D721Med (cell line): ENCODE measurements around the gene GRIA2.

ENCODE experiments used
- DNase-seq: peaks from one replicate; pipeline ENCODE4 v3.0.0; 2011; ENCODE audit warnings: low spot score; ENCODE audit not compliant: insufficient read length
- FAIRE-seq: peaks from 2 replicates; lab custom pipeline; 2011; peaks lifted over from hg19 to GRCh38; lab: Jason Lieb, UNC
- TF ChIP-seq, protein P1 (sequence below): IDR thresholded peaks from 2 replicates; pipeline ENCODE4 v1.5.1; 2012; ENCODE audit warnings: mild to moderate bottlenecking, control low read depth; ENCODE audit not compliant: insufficient read depth; ENCODE audit errors: missing control alignments

GRIA2 gene

DNA sequence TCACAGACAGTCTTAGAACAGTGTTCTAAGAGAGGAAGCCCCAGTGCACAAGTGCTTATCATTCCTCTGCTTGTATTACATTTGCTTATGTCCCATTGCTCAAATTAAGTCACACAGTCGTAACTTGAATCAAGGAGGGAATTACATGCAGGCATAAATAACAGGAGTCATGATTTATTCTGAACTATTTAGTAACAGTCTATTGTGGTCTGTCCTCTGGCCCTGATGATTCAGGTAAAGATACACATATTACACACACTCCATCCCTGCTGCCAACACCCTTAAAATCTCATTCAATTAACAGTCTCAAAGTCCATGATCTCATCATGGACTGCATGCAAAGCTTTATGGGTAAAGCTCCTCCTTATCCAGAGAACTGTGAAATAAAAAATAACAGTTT is 60.1 kb downstream of the GRIA2 start:
- FAIRE-seq (no peak), DNase-seq (no peak)
- TF ChIP-seq, protein P1, sequence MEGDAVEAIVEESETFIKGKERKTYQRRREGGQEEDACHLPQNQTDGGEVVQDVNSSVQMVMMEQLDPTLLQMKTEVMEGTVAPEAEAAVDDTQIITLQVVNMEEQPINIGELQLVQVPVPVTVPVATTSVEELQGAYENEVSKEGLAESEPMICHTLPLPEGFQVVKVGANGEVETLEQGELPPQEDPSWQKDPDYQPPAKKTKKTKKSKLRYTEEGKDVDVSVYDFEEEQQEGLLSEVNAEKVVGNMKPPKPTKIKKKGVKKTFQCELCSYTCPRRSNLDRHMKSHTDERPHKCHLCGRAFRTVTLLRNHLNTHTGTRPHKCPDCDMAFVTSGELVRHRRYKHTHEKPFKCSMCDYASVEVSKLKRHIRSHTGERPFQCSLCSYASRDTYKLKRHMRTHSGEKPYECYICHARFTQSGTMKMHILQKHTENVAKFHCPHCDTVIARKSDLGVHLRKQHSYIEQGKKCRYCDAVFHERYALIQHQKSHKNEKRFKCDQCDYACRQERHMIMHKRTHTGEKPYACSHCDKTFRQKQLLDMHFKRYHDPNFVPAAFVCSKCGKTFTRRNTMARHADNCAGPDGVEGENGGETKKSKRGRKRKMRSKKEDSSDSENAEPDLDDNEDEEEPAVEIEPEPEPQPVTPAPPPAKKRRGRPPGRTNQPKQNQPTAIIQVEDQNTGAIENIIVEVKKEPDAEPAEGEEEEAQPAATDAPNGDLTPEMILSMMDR: no peak

DNA sequence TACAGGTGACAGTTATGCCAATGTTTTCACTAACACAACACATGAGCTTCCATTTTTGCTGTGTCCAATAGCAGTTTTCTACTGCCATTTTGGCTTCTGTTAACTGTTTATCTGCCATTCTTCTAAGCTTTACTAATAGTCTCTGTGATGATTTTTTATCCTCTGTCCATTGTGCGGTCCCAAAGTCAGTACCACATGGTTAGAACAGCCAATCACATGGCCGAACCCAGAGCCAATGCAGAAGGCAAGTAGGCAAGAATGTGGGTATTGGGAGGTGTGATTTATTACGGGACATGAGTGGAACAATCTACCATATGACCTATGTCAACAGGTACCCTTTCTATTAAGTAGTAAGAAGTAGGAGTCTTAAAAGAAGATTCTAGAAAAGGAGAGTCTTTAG is 61.5 kb downstream of the GRIA2 start:
- no peak for DNase-seq
- TF ChIP-seq, protein P1: no peak
- no peak for FAIRE-seq

DNA sequence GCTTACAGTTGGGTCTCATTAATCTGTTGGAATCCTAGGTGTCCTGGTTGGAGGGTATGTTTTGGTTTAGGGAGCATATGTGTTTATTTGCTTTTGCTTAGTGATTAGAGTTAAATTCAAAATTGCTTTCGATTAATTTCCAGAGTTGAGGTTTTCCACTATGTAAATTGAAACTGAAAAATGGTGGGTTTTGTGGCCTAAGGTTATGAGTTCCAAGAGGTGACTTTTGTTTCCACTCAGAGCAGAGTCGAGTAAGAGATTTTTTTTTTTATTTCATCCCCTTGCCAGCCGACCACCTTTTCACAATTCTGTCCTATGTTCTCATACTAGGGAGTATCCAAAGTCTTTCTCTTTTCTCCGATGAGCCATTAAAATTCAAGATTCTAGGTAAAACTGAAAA is 66.9 kb downstream of the GRIA2 start:
- no peak for DNase-seq
- FAIRE-seq: no peak
- TF ChIP-seq, protein P1: no peak

DNA sequence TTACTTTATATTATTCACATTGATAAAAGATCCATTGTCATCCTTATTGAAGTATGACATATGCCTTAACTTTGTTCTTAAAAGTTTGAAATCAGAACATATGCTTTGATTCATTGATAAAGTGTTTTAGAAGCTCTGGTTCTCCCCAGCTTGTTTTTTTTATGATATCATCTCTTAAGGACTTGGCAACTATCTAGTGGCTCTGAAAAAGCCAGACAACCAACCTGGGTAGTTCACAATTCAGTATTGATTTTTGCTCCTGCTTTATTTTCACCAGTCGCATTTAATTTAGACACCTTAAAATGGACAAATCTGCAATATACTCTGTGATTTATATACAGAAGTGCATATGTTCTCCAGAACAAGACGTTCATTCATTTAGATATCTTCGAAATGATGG is 70.1 kb downstream of the GRIA2 start:
- FAIRE-seq (no peak), DNase-seq (no peak)
- TF ChIP-seq, protein P1: no peak

DNA sequence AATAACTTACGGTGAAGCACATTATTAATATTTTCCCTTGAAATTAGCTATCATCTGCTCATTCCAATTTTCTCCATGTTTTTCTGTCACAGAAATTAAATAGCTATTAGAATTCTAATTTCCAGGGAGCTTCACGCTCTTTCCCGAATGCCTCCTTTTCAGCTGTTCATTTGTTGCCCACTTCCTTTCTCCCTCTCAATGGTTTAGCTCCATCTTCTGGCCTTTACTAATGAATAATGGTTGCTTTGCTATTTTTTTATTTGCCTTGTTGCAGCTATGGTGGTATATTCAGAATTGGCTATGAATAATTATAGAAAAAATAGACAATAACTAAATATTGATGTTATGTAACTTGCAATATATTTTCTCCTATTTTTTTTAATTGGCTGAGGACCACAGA is 70.5 kb downstream of the GRIA2 start:
- TF ChIP-seq, protein P1: peak; percentile 8
- FAIRE-seq (no peak), DNase-seq (no peak)

DNA sequence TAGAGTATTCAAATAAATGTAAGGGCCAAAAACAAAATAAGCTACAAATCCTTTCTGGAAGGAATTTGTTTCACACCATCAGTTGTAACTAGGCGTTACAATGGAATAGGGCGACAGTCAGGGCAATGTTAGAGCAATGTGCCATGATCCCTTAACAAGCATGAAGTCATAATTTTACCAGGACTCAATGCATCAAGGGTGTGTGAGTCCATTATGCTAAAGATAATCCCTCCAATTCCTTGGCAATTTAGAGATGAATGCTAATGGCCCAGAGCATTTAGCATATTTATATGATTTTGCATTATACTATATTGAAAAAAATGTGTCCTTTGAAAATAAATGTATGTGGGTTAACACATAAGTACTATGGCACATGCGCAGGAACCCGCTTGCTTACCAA is 73.1 kb downstream of the GRIA2 start:
- no peak for FAIRE-seq

DNA sequence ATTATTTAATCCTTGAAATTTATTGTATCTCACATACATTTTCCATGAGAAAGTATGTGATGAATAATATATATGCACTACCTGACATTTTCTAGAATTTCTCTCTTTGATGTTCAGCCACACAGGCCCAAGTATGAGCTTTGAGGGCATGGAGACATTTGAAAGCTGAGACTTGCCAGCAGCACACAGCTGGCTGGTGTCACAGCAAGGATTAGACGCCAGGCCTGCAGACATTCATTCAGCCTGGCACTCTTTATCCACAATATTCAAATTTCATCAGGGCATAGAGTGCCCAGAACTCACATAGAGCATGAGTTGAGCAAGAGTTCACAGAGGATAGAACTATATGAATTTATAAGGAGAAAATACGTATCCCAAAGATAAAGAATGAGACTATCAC is 74.0 kb downstream of the GRIA2 start:
- TF ChIP-seq, protein P1: no peak
- FAIRE-seq (no peak), DNase-seq (no peak)

More for the DNA sequence above, 73.1 kb downstream of the GRIA2 start:
- TF ChIP-seq, protein P1: no peak
- DNase-seq: no peak
